Astrocyte of the cerebellum (primary cell): ENCODE measurements around the gene PKNOX2.
A peak's percentile ranks its signal among the peaks of the same experiment; 100 is the strongest.

Source experiments
- DNase-seq: peaks from one replicate; pipeline ENCODE4 v3.0.0-alpha.2; 2011; ENCODE audit warnings: low read depth
- H3K4me3 ChIP-seq: 2 replicates; pipeline ENCODE4 v1.5.1; 2011; ENCODE audit warnings: mild to moderate bottlenecking, low read depth, low read length, moderate library complexity
- in situ Hi-C: cut with HindIII; loops from 2 replicates; pipeline ENCODE4 v1.10.0; 2017; ENCODE audit warnings: low sequenced_read_pairs
- TF ChIP-seq, protein P1 (sequence below): IDR thresholded peaks from 2 replicates; pipeline ENCODE4 v1.5.1; 2012; ENCODE audit warnings: low read length, low read depth, moderate library complexity, mild to moderate bottlenecking; ENCODE audit errors: missing control alignments

PKNOX2 gene

GRCh38 chr11:125346565-125347260 lies 182.2 kb downstream of the PKNOX2 start:
- TF ChIP-seq, protein P1, sequence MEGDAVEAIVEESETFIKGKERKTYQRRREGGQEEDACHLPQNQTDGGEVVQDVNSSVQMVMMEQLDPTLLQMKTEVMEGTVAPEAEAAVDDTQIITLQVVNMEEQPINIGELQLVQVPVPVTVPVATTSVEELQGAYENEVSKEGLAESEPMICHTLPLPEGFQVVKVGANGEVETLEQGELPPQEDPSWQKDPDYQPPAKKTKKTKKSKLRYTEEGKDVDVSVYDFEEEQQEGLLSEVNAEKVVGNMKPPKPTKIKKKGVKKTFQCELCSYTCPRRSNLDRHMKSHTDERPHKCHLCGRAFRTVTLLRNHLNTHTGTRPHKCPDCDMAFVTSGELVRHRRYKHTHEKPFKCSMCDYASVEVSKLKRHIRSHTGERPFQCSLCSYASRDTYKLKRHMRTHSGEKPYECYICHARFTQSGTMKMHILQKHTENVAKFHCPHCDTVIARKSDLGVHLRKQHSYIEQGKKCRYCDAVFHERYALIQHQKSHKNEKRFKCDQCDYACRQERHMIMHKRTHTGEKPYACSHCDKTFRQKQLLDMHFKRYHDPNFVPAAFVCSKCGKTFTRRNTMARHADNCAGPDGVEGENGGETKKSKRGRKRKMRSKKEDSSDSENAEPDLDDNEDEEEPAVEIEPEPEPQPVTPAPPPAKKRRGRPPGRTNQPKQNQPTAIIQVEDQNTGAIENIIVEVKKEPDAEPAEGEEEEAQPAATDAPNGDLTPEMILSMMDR = no peak
- in situ Hi-C loops = no loop called here
- H3K4me3 ChIP-seq = no peak overlapping the region
- DNase-seq = no peak

DNA sequence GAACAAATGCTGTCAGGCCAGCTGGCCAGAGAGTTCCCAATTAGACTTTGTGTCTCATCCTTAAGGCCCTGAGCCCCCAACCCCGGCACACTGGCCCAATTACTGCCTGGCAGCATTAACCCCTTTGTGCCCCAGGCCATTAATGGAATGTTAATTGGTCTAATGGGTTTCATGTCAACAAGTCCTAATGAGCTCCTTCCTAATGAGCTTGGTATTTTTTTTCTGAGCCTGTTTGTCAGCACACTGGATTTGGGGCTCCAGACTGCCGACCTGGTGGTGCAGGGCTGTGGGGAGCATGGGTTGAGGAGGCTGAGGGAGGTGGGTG lies 182.7 kb downstream of the PKNOX2 start:
- in situ Hi-C loops = no loop called here
- no peak overlapping the region for H3K4me3 ChIP-seq
- TF ChIP-seq, protein P1 = no peak
- no peak for DNase-seq

DNA sequence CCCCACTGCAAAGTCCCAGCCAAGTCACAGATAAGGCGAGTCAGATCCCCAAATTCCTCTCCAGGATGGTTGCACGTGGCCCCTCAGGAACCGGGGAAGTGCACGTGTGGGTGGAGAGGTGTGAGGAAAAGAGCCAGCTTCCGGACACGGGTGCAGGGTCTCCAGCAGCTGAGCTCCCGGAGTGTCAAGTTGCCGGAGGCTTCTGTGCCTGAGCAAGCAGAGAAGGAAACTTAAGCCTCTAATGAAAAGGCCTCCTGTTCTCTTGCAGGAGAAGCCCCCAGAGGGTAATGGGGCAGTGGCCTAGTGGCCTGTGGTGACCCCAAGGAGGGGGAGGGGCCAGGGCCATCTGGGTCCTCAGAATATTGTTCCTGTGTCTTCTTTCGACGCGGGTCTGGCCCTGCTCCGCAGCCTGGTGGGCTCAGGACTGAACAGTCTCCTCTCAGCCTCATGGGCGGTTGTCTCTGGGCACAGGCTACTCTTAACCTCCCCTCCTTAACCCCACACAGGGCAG lies 183.6 kb downstream of the PKNOX2 start:
- H3K4me3 ChIP-seq = no peak overlapping the region
- in situ Hi-C loops = no loop called here
- DNase-seq = no peak
- TF ChIP-seq, protein P1 = no peak

DNA sequence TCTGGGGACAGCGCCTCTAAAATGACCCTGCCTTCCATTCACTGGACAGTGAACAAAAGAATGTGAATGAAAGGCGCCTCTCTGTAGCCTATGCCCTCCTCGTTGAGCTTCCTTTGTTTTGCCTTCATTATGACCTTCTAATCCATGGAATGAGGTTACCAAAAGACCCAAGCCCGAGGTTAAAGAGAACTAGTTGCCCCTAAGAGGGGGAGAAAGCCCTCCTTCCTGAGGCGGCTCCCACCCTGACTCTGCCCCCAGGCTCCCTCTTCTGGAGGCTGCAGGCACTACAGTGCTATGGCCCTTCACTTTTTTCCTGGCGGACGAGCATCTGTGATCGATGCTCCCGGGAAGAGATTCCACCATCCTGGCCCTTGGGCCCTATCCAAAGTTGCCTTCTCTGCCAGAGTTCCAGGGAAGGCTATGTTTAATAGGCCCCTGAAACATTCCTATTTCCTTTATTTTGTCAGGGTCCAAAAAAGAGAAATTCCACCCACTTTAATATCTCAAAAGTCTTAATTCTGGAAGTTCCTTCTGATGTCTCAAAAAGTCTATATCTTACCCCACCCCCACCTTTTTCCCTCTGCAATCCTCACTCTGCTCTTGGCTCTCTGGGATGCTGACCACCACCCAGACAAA lies 184.2 kb downstream of the PKNOX2 start:
- in situ Hi-C loops = no loop called here
- no peak for DNase-seq
- H3K4me3 ChIP-seq = no peak overlapping the region
- TF ChIP-seq, protein P1 = peak; percentile 99

DNA sequence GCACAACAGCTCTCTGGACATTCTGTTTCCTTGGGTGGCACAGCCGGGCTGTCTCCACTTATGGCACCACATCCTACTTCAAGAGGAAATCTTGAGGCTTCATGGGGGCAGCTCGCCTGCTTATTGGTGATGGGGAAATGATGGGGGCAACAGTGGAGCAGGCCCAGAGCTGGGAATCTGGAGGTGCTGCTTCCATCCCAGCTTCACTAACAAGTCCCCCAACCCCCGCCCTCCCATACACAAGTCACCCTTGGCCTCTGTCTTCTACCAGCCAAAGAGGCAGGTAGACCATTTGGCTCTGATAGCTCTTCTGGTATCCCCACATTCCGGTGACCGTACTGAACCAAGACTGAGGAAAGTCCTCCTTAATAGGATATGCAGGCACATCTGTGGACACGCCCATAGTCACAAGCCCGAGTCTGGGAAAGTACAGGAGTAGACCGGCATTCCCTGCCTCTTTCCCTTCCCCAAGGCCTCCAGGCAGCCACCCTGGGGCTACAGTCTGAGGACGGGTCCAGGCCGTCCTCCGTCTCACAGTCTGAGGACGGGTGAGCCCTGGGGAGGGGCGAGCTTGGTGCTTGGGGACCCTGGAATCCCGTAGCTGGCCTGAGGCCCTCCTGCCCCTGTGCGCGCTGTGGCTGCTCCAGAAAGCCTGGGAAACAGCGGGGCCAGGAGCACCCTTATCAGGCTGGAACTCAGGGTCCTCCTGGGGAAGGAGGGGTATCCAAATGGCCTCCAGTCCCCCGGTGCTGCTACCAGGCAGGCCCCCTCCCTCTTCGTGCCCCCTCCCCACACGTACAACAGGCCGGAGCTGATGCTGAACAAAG lies 185.9 kb downstream of the PKNOX2 start:
- in situ Hi-C loops = no loop called here
- TF ChIP-seq, protein P1 = no peak
- H3K4me3 ChIP-seq = no peak overlapping the region
- DNase-seq = no peak

DNA sequence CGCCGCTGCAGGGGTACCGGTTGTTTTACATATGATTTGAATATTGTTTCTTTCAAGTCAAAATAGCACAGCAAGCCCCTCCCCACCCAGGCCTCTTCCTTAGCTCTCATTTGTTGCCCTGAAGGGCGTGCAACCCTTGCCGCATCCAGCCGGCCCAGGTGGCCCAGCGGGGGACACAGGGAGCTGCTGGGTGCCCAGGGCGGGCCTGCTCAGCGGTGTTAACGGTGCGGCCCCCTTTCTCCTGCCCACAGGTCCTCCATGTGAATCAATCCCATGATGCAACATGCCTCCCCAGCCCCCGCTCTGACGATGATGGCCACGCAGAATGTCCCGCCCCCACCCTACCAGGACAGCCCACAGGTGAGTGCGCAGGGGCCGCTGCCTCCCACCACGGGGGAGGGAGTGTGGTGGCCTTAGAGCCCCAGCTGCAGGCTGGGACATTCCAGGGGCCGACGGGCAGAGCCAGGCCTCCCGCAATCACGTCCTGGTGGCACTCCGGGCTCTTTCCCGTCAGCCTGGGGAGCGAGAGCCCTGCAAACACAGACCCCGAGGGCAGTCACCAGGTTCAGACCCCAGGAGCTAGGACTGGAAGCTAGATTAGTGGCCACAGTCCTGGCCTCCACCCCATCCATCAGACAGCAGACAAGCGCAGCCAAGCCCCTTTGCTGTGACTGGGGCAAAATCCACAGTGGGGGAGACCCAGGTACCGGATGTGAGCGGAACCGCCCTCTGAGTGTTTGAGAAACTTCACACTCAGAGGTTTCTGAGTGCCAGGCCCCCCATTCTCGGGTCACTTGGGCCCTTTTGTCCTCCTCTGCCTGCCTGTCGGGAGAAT lies 186.7 kb downstream of the PKNOX2 start:
- no peak overlapping the region for H3K4me3 ChIP-seq
- in situ Hi-C loops = no loop called here
- no peak for DNase-seq
- TF ChIP-seq, protein P1 = no peak
